Measurements from ENCODE around the gene PDZRN3. TPM values are rescaled to one million over a fixed set of nuclear protein-coding genes. Genes with fewer than 3 reads are reported as not detected.
A peak's percentile ranks its signal among the peaks of the same experiment; 100 is the strongest.

PDZRN3 gene
- total RNA-seq, 1 donor from 2014 or later: 3.4 TPM

DNA sequence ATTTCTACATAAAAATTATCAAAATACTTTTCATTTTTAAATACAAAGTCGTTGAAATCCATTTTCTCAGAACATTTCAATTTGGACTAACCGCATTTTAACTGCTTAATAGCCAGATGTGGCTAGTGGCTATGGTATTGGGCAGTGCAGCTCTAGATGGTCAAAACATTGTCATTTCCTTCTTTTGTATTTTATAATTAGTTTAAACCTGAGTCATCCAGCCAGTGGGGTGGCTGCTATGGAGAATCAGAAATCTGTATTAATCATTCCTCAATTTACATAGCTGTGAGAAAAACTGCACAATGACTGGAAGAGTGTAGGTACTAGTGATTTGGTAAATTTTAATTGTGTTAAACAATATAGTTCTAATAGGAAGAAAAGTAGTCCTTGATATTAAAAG, 245.3 kb downstream of the PDZRN3 start:
- no peaks in the 10 kb centered on the region for H3K79me2 ChIP-seq (ENCODE audit: low read depth)
- TF ChIP-seq EZH2phosphoT487 (IDR thresholded peaks at IDR 0.05) (no peak), EZH2 (IDR thresholded peaks at IDR 0.05) (no peak)
- TF ChIP-seq, protein P1, sequence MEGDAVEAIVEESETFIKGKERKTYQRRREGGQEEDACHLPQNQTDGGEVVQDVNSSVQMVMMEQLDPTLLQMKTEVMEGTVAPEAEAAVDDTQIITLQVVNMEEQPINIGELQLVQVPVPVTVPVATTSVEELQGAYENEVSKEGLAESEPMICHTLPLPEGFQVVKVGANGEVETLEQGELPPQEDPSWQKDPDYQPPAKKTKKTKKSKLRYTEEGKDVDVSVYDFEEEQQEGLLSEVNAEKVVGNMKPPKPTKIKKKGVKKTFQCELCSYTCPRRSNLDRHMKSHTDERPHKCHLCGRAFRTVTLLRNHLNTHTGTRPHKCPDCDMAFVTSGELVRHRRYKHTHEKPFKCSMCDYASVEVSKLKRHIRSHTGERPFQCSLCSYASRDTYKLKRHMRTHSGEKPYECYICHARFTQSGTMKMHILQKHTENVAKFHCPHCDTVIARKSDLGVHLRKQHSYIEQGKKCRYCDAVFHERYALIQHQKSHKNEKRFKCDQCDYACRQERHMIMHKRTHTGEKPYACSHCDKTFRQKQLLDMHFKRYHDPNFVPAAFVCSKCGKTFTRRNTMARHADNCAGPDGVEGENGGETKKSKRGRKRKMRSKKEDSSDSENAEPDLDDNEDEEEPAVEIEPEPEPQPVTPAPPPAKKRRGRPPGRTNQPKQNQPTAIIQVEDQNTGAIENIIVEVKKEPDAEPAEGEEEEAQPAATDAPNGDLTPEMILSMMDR (IDR thresholded peaks at IDR 0.05): no peak
- H3K9me3 Mint-ChIP-seq: peaks cover 9% of the 10 kb centered on the region
- H3K9me3 ChIP-seq (ENCODE audit: low read depth): peaks cover 2% of the 10 kb centered on the region
- H3K9ac ChIP-seq: no peak overlapping the region
- H3K4me3 ChIP-seq: no peak overlapping the region
- H3K4me1 Mint-ChIP-seq: peaks cover 4% of the 10 kb centered on the region
- H3K36me3 ChIP-seq: peaks cover 4% of the 10 kb centered on the region
- peaks cover 2% of the 10 kb centered on the region for H3K27me3 Mint-ChIP-seq (ENCODE audit: insufficient read depth, low read depth)
- H3K27me3 ChIP-seq: no peaks in the 10 kb centered on the region
- no peak overlapping the region for H3K4me3 Mint-ChIP-seq
- no peak overlapping the region for H3K27ac ChIP-seq
- no peaks in the 10 kb centered on the region for H3F3A ChIP-seq (ENCODE audit: low read depth)
- no peak overlapping the region for H2AFZ ChIP-seq (replicated peaks)
- H3K4me1 ChIP-seq: peaks cover 19% of the 10 kb centered on the region
- H3K36me3 Mint-ChIP-seq: peaks cover 16% of the 10 kb centered on the region
- no peak overlapping the region for H3K4me2 ChIP-seq
- no peak for DNase-seq (ENCODE audit: low spot score)
- no peaks in the 10 kb centered on the region for H4K20me1 ChIP-seq (ENCODE audit: low read depth)
- no peak overlapping the region for H3K27ac Mint-ChIP-seq

DNA sequence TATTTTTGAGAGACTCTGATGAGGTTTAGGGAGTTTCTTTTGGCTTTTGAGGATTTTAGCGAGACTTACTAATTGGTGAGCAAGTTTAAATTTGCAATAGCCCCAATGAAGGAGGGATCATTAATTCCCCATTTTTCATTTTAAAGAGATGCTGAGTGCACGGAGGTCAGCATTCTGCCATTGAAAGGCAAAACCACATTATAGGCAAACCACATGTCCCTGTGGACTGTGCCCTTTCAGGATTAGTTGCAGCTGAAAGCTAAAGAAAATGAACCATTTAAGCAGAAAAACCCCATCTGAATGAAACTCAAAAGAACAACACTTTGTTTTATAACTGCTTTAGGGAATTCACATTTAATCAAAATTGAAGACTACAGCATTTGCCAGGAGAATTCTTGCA, 246.5 kb downstream of the PDZRN3 start:
- Mint-ChIP-seq H3K27me3 (ENCODE audit: insufficient read depth, low read depth) (peaks cover 2% of the 10 kb centered on the region), H3K4me3 (no peak overlapping the region), H3K36me3 (peaks cover 5% of the 10 kb centered on the region), H3K9me3 (peaks cover 13% of the 10 kb centered on the region), H3K4me1 (peaks cover 4% of the 10 kb centered on the region), H3K27ac (no peak overlapping the region)
- Histone ChIP-seq H3K27me3 (no peaks in the 10 kb centered on the region), H3K4me1 (peaks cover 19% of the 10 kb centered on the region), H3K27ac (no peak overlapping the region), H4K20me1 (ENCODE audit: low read depth) (no peaks in the 10 kb centered on the region), H3F3A (ENCODE audit: low read depth) (no peaks in the 10 kb centered on the region), H2AFZ (replicated peaks) (no peak overlapping the region), H3K79me2 (ENCODE audit: low read depth) (no peaks in the 10 kb centered on the region), H3K4me2 (peak overlapping the region; percentile 54), H3K9me3 (ENCODE audit: low read depth) (peaks cover 5% of the 10 kb centered on the region), H3K9ac (no peak overlapping the region), H3K4me3 (no peak overlapping the region), H3K36me3 (peaks cover 4% of the 10 kb centered on the region)
- TF ChIP-seq EZH2phosphoT487 (IDR thresholded peaks at IDR 0.05) (no peak), EZH2 (IDR thresholded peaks at IDR 0.05) (no peak)
- TF ChIP-seq, protein P1 (IDR thresholded peaks at IDR 0.05): no peak
- DNase-seq (ENCODE audit: low spot score): peak; percentile 15

DNA sequence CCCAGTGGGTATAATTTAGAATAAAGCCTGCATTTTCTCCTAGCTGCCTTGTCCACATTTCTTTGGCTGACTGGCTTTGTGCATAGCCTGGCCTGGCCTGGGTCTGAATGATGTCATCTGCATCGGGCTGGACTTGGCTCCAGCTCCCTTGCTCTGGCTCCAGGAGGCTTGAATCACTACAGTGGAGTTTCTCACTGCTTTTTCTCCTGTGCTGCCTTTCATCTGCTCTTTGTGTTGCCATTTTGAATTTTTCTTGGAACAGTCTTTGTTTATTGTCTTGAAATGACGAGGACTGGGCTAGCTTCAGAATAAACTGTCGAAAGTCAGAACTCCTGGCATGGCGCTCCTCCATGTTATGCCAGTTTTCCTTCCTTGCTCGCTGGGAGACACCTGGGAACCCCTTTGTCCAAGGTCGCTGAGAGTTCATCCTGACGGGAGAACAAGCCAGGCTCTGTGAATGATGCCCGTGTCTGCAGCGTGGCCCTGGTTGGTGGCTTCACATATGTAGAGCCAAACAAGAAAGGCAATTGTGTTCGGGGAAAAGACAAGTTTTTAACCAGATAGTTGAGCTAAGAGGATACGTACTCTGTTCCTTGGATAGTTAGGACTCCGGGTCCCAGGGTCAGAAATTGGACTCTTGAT, 258.9 kb downstream of the PDZRN3 start:
- Histone ChIP-seq H3F3A (ENCODE audit: low read depth) (no peaks in the 10 kb centered on the region), H3K4me2 (no peak overlapping the region), H3K36me3 (no peaks in the 10 kb centered on the region), H3K9ac (no peak overlapping the region), H3K79me2 (ENCODE audit: low read depth) (no peaks in the 10 kb centered on the region), H2AFZ (replicated peaks) (no peak overlapping the region), H3K27ac (no peak overlapping the region), H3K4me1 (no peaks in the 10 kb centered on the region), H3K9me3 (ENCODE audit: low read depth) (no peaks in the 10 kb centered on the region), H4K20me1 (ENCODE audit: low read depth) (no peaks in the 10 kb centered on the region), H3K27me3 (no peaks in the 10 kb centered on the region), H3K4me3 (no peak overlapping the region)
- Mint-ChIP-seq H3K4me1 (no peaks in the 10 kb centered on the region), H3K27me3 (ENCODE audit: insufficient read depth, low read depth) (peaks cover 5% of the 10 kb centered on the region), H3K9me3 (peaks cover 4% of the 10 kb centered on the region), H3K27ac (no peak overlapping the region), H3K36me3 (no peaks in the 10 kb centered on the region), H3K4me3 (no peak overlapping the region)
- TF ChIP-seq, protein P1 (IDR thresholded peaks at IDR 0.05): no peak
- TF ChIP-seq EZH2phosphoT487 (IDR thresholded peaks at IDR 0.05): no peak
- TF ChIP-seq EZH2 (IDR thresholded peaks at IDR 0.05): no peak
- DNase-seq (ENCODE audit: low spot score): no peak
